H1 (cell line): ENCODE results near the gene IL21R. TPM values are rescaled to one million over a fixed set of nuclear protein-coding genes. Genes with fewer than 3 reads are reported as not detected.

Experiments
- CTCF ChIA-PET: fragments of 300-600 bp; sonication (Branson Sonifier 250); formaldehyde crosslinking; loops from one replicate; lab custom pipeline; 2021; ENCODE audit not compliant: partially characterized antibody; lab: Charles Lee
- POLR2A ChIA-PET: fragments of 300-600 bp; sonication (Branson Sonifier 250); formaldehyde crosslinking; loops from one replicate; lab custom pipeline; 2021; ENCODE audit warnings: inconsistent platforms; ENCODE audit not compliant: partially characterized antibody; lab: Charles Lee
- DNase-seq, 2 experiments: peaks; one replicate each; pipeline versions ENCODE4 v3.0.0 to v3.0.0-alpha.2; 2010 to 2022; ENCODE audit warnings: low spot score in 2 of 2, low read depth in 1 of 2, mixed read lengths in 1 of 2
- FAIRE-seq: peaks from 2 replicates; lab custom pipeline; 2011; peaks lifted over from hg19 to GRCh38; lab: Jason Lieb, UNC
- H2AFZ ChIP-seq: 2 replicates; pipeline ENCODE4 v1.8.1; 2012; ENCODE audit warnings: low read length, inconsistent platforms
- H2AK5ac ChIP-seq: 2 replicates; pipeline ENCODE4 v1.6.1; 2013; ENCODE audit warnings: low read depth, low read length
- H2BK120ac ChIP-seq: replicated peaks from 2 replicates; pipeline ENCODE3; 2013; ENCODE audit warnings: low read depth, low read length, inconsistent platforms
- H2BK12ac ChIP-seq: 2 replicates; pipeline ENCODE4 v1.6.1; 2013; ENCODE audit warnings: low read depth, low read length
- H2BK15ac ChIP-seq: 2 replicates; pipeline ENCODE4 v1.6.1; 2013; ENCODE audit warnings: low read length
- H2BK20ac ChIP-seq: 2 replicates; pipeline ENCODE4 v1.6.1; 2013; ENCODE audit warnings: low read length
- H2BK5ac ChIP-seq: 2 replicates; pipeline ENCODE4 v1.6.1; 2013; ENCODE audit warnings: low read depth, low read length
- H3K14ac ChIP-seq: 2 replicates; pipeline ENCODE4 v1.6.1; 2013; ENCODE audit warnings: inconsistent platforms; ENCODE audit not compliant: insufficient read length
- H3K18ac ChIP-seq: 2 replicates; pipeline ENCODE4 v1.6.1; 2013; ENCODE audit warnings: low read length; ENCODE audit errors: extremely low read depth
- H3K23ac ChIP-seq: 2 replicates; pipeline ENCODE4 v1.6.1; 2013; ENCODE audit warnings: inconsistent platforms; ENCODE audit not compliant: insufficient read length
- H3K23me2 ChIP-seq: 2 replicates; pipeline ENCODE4 v1.6.1; 2013; ENCODE audit warnings: low read depth, low read length
- H3K27ac ChIP-seq: 2 replicates; pipeline ENCODE4 v1.6.1; 2011; ENCODE audit warnings: low read depth, low read length, inconsistent platforms
- H3K27me3 ChIP-seq, 4 experiments: replicated peaks in 1 of 4; 1 replicate in 1 of 4; 2 replicates in 3 of 4; pipeline versions ENCODE4 v1.6.1 to v1.8.1; 2011 to 2013; ENCODE audit warnings: low read length in 3 of 4, mild to moderate bottlenecking in 3 of 4, inconsistent platforms in 2 of 4, mixed read lengths in 2 of 4, moderate library complexity in 1 of 4; ENCODE audit not compliant: control insufficient read depth in 3 of 4, insufficient read depth in 3 of 4; ENCODE audit errors: extremely low read depth in 1 of 4
- H3K36me3 ChIP-seq, 4 experiments: 2 replicates each; pipeline versions ENCODE4 v1.6.1 to v1.8.1; 2011 to 2013; ENCODE audit warnings: mild to moderate bottlenecking in 4 of 4, low read length in 3 of 4, moderate library complexity in 2 of 4, control low read depth in 1 of 4, inconsistent platforms in 1 of 4; ENCODE audit not compliant: insufficient read depth in 4 of 4, control insufficient read depth in 2 of 4
- H3K4ac ChIP-seq: replicated peaks from 2 replicates; pipeline ENCODE3; 2013; ENCODE audit warnings: low read length, low read depth, mixed read lengths, inconsistent platforms; ENCODE audit not compliant: insufficient read length
- H3K4me1 ChIP-seq, 4 experiments: replicated peaks in 1 of 4; 1 replicate in 1 of 4; 2 replicates in 3 of 4; pipeline versions ENCODE4 v1.6.1 to v1.8.1; 2011 to 2013; ENCODE audit warnings: low read length in 3 of 4, inconsistent platforms in 2 of 4, mixed read lengths in 1 of 4; ENCODE audit not compliant: insufficient read depth in 4 of 4, control insufficient read depth in 3 of 4
- H3K4me2 ChIP-seq, 2 experiments: 2 replicates each; pipeline versions ENCODE4 v1.6.1 to v1.8.1; 2011 to 2013; ENCODE audit warnings: low read depth in 2 of 2, low read length in 2 of 2, control low read depth in 1 of 2, inconsistent platforms in 1 of 2, mild to moderate bottlenecking in 1 of 2; ENCODE audit not compliant: insufficient read depth in 1 of 2
- H3K4me3 ChIP-seq, 4 experiments: fragments of 200-600, 300-600 bp in 1 of 4; sonication (generic), shearing (Covaris generic), sonication (Bioruptor Twin) in 1 of 4; 2 replicates each; pipeline versions ENCODE4 v1.5.1 to v1.8.1; 2011 to 2016; ENCODE audit warnings: low read length in 4 of 4, low read depth in 3 of 4, control low read depth in 2 of 4, inconsistent platforms in 2 of 4, mild to moderate bottlenecking in 2 of 4, mixed read lengths in 1 of 4, moderate library complexity in 1 of 4; ENCODE audit not compliant: insufficient read depth in 2 of 4; ENCODE audit errors: extremely low read depth in 1 of 4
- H3K56ac ChIP-seq: replicated peaks from 2 replicates; pipeline ENCODE3; 2013; ENCODE audit warnings: low read depth, mild to moderate bottlenecking, mixed read lengths, low read length, inconsistent platforms; ENCODE audit not compliant: insufficient read length
- H3K79me1 ChIP-seq: 2 replicates; pipeline ENCODE4 v1.6.1; 2013; ENCODE audit warnings: low read depth, low read length, control low read depth
- H3K79me2 ChIP-seq, 2 experiments: 2 replicates each; pipeline versions ENCODE4 v1.6.1 to v1.8.1; 2012 to 2013; ENCODE audit warnings: low read length in 2 of 2, mild to moderate bottlenecking in 2 of 2, inconsistent platforms in 1 of 2; ENCODE audit not compliant: insufficient read depth in 2 of 2, control insufficient read depth in 1 of 2
- H3K9ac ChIP-seq, 4 experiments: replicated peaks in 1 of 4; 1 replicate in 1 of 4; 2 replicates in 3 of 4; pipeline versions ENCODE4 v1.6.1 to v1.8.1; 2011 to 2013; ENCODE audit warnings: low read depth in 3 of 4, low read length in 3 of 4, control low read depth in 2 of 4, mild to moderate bottlenecking in 2 of 4, moderate library complexity in 2 of 4, inconsistent platforms in 1 of 4; ENCODE audit errors: extremely low read depth in 1 of 4
- H3K9me3 ChIP-seq, 2 experiments: 2 replicates each; pipeline versions ENCODE4 v1.6.1 to v1.8.1; 2012 to 2013; ENCODE audit warnings: mild to moderate bottlenecking in 2 of 2, moderate library complexity in 2 of 2, control low read depth in 1 of 2, inconsistent platforms in 1 of 2, low read depth in 1 of 2, low read length in 1 of 2, mixed read lengths in 1 of 2; ENCODE audit not compliant: insufficient read depth in 2 of 2
- H4K20me1 ChIP-seq, 2 experiments: replicated peaks in 1 of 2; 2 replicates each; pipeline versions ENCODE3 to v1.8.1; 2011 to 2013; ENCODE audit warnings: inconsistent platforms in 2 of 2, low read length in 2 of 2, mild to moderate bottlenecking in 1 of 2; ENCODE audit not compliant: insufficient read depth in 2 of 2, control insufficient read depth in 1 of 2
- H4K5ac ChIP-seq: 2 replicates; pipeline ENCODE4 v1.6.1; 2013; ENCODE audit warnings: low read length, low read depth, mixed read lengths, inconsistent platforms; ENCODE audit not compliant: insufficient read length
- H4K8ac ChIP-seq: 2 replicates; pipeline ENCODE4 v1.8.0; 2013; ENCODE audit warnings: mild to moderate bottlenecking, moderate library complexity, low read length, inconsistent platforms; ENCODE audit not compliant: insufficient read depth; ENCODE audit errors: extremely low read depth
- H4K91ac ChIP-seq: replicated peaks from 2 replicates; pipeline ENCODE3; 2013; ENCODE audit warnings: low read length, mixed read lengths, inconsistent platforms; ENCODE audit not compliant: insufficient read length
- ATF2 ChIP-seq: IDR thresholded peaks from 2 replicates; pipeline ENCODE4 v1.6.1; 2012; ENCODE audit warnings: low read length, inconsistent platforms
- CBX8 ChIP-seq: fragments of 300-800, 300-1000 bp; sonication (generic); IDR thresholded peaks from 2 replicates; pipeline ENCODE4 v1.7.1; 2016; ENCODE audit warnings: low read depth, low read length, borderline replicate concordance
- WGBS, 2 experiments: shearing (Covaris generic) in 1 of 2; methylation state at CpG; one replicate each; pipeline versions ENCODE4 v1.1.6 to v1.1.7; 2013 to 2015; ENCODE audit warnings: low lambda C conversion rate in 2 of 2, mixed read lengths in 2 of 2, inconsistent platforms in 1 of 2, low coverage in 1 of 2, missing lambda C conversion rate in 1 of 2; ENCODE audit not compliant: insufficient replicate concordance in 2 of 2, insufficient coverage in 1 of 2, insufficient read length in 1 of 2; ENCODE audit errors: extremely low coverage in 1 of 2, missing lambda C conversion rate in 1 of 2; 5-methylcytosine and 5-hydroxymethylcytosine counted together
- polyA plus RNA-seq, 7 experiments: library from polyadenylated mRNA; depleted of rRNA in 3 of 7; stranded (reverse) in 5 of 7; unstranded in 2 of 7; fragments of >200 nt in 5 of 7; fragments of 200-250 nt in 2 of 7; gene quantifications; 1 replicate in 5 of 7; 2 replicates in 1 of 7; 4 replicates in 1 of 7; pipeline versions ENCODE4 v1.2.1 to v1.2.3, GENCODE V29; 2011 to 2013; ENCODE audit warnings: missing spikeins in 2 of 7, mixed read lengths in 2 of 7
- total RNA-seq: library from RNA; stranded (reverse); fragmentation: NEBNext Ultra II Directional; extraction: Animal tissue kit (Norgen Biotek cat#: 25700); gene quantifications from 2 replicates; pipeline ENCODE4 v1.2.1, GENCODE V29; 2021

The IL21R gene
- total and polyA plus RNA-seq, 2 of the 8 experiments (the other 6 are each of a cell fraction or from before 2014, with no cell fraction given), result 0.34 to 0.70 TPM

- POLR2A ChIA-PET, result no interaction called here
- Histone ChIP-seq H4K20me1 (no peaks in the 10 kb centered on the region), H4K8ac (no peak overlapping the region), H3K23ac (no peak overlapping the region), H3K4me3 (no peak overlapping the region), H4K91ac (no peak overlapping the region), H3K27me3 (no peaks in the 10 kb centered on the region), H2BK120ac (no peak overlapping the region), H2BK5ac (no peak overlapping the region), H3K4me1 (0 out of 7 replicates have a peak, but pooled peaks cover 0 to 2% (median 0%) of the 10 kb centered on the region in 4 experiments), H2AK5ac (no peak overlapping the region), H2BK15ac (no peak overlapping the region), H3K4ac (no peak overlapping the region), H3K79me2 (no peaks in the 10 kb centered on the region), H3K18ac (no peak overlapping the region), H2BK20ac (no peak overlapping the region), H3K9me3 (peaks cover 4 to 5% of the 10 kb centered on the region in 2 experiments; a peak in 2 of 4 replicates), H3K79me1 (no peaks in the 10 kb centered on the region), H3K14ac (no peak overlapping the region), H4K5ac (no peak overlapping the region), H3K36me3 (peaks cover 0 to 17% (median under 1%) of the 10 kb centered on the region in 4 experiments; a peak in 5 of 8 replicates), H3K27ac (no peak overlapping the region), H3K56ac (no peak overlapping the region), H2AFZ (no peak overlapping the region), H2BK12ac (no peak overlapping the region), H3K23me2 (no peaks in the 10 kb centered on the region), H3K4me2 (no peak overlapping the region), H3K9ac (no peak overlapping the region)
- CTCF ChIA-PET, result interaction anchor here (2.6 to 5.7 kb wide), 5 partner anchors 9 to 117 kb away, joined by 8 to 55 read pairs (median 18); no protein-coding TSS in a partner anchor
- DNase-seq, result no peak
- TF ChIP-seq CBX8 (no peak), ATF2 (no peak)
- WGBS, 2 experiments, result 96% methylated on average over 4 of the region's 4 CpGs; no CpG with 5 or more reads in 1 of the 2 experiments
- FAIRE-seq, result no peak
Measured at GRCh38 chr16:27353853-27354252, 48.1 kb upstream of the IL21R start.
